HFF-Myc (cell line): Measurements from ENCODE around the gene ORC6.

Source experiments
- DNase-seq: peaks from one replicate; pipeline ENCODE4 v3.0.0-alpha.2; 2011; ENCODE audit warnings: low read depth; ENCODE audit errors: extremely low read depth
- H3K4me3 ChIP-seq: replicated peaks from 2 replicates; pipeline ENCODE4 v1.5.1; 2011; ENCODE audit warnings: low read depth, mild to moderate bottlenecking, control low read depth, low read length
- CTCF ChIP-seq: IDR thresholded peaks from 2 replicates; pipeline ENCODE4 v1.5.1; 2012; ENCODE audit warnings: mild to moderate bottlenecking, low read depth, low read length, control low read depth; ENCODE audit errors: missing control alignments

ORC6 gene

GRCh38 chr16:46720619-46721018, 31.2 kb downstream of the ORC6 start:
- DNase-seq, result no peak
- H3K4me3 ChIP-seq, result no peak overlapping the region
- TF ChIP-seq CTCF, result no peak

GRCh38 chr16:46721885-46722284, 32.4 kb downstream of the ORC6 start:
- TF ChIP-seq CTCF, result no peak
- no peak for DNase-seq
- no peak overlapping the region for H3K4me3 ChIP-seq

- no peak for TF ChIP-seq CTCF
- no peak overlapping the region for H3K4me3 ChIP-seq
- DNase-seq, result no peak
These were observed 37.7 kb downstream of the ORC6 start for GRCh38 chr16:46727184-46727583.

GRCh38 chr16:46727630-46728029, 38.2 kb downstream of the ORC6 start:
- TF ChIP-seq CTCF, result no peak
- no peak overlapping the region for H3K4me3 ChIP-seq
- DNase-seq, result no peak

DNA sequence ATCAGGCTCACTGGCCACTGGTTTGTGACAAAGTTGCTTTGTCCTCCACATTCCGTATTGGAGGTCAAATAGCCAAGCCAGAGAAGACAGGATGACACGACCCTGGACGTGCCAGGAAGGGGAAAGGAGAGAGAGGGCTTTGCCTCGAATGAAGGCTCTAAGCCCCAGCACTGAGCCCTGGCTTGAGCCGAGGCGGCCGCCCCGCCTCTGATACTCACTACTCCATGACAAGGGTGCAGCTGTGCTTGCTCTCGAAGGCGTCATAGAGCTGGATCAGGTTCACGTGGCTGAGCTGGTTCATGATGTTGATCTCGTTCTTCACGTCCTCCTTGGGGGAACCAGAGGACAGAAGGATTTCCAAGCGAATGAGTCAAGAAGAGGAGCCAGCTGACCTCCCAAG, 39.3 kb downstream of the ORC6 start:
- no peak overlapping the region for H3K4me3 ChIP-seq
- TF ChIP-seq CTCF, result no peak
- DNase-seq, result no peak

DNA sequence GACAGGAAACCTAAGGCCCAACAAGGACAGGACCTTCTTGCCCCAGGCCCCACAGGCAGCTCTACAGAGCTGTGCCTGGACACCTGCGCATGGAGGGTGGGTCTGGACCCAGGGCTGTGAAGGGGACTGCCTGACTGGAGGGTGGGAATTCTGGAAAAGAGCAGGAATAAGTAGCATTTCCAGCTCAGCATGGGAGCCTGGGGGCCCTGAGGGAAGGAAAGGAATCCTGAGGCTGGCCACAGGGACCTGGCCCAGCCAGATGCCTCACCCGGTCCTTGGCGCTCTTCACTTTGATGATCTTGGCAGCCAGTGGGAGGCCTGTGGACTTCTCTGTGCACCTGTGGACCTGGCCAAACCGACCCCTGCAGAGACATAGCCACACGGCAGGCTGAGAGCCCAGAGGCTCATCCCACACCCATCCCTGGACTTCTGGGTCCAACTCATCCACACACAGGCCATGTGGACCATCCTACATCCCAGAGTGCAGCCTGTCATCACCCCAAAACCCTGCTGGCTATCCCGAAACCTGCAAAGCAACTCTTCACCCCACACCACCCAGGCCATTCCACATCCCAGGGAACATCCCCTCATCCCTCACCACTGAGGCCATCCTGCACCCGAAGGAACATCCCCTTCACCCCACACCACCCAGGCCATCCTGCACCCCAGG, 40.0 kb downstream of the ORC6 start:
- H3K4me3 ChIP-seq, result no peak overlapping the region
- no peak for TF ChIP-seq CTCF
- DNase-seq, result no peak

GRCh38 chr16:46730126-46730525, 40.7 kb downstream of the ORC6 start:
- H3K4me3 ChIP-seq, result no peak overlapping the region
- DNase-seq, result no peak
- TF ChIP-seq CTCF, result no peak
